Measurements from ENCODE around the gene MAOB. TPM values are rescaled to one million over a fixed set of nuclear protein-coding genes. Genes with fewer than 3 reads are reported as not detected.
"Not testable (repeated sequence)": the region's sequence is repeated elsewhere in the genome, so short reads cannot be mapped to it uniquely, and the experiment has no call there.

Gene MAOB
- polyA plus RNA-seq, 3 donors: not detected

DNA sequence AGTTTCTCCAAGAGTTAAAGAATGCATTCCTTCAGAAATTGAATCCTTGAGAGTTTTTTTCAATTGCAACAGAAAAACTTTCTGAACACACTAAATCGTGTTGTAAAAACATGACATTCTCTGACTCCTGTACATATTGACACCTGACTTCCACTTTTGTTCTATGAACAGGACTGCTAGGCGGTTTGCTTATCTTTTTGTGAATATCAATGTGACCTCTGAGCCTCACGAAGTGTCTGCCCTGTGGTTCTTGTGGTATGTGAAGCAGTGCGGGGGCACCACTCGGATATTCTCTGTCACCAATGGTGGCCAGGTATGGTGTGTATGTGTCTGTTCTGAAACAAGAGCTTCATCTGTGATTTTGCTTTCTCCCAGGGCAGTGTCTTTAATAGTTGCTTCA lies 154.2 kb downstream of the MAOB start:
- WGBS (ENCODE audit: insufficient coverage): no CpG with 5 or more reads among the region's 5 CpGs
- Mint-ChIP-seq H3K9me3 (peaks cover 2 to 9% (median 3%) of the 10 kb centered on the region in 7 donors), H3K27me3 (ENCODE audit: low read depth in 3 of 3) (peaks cover 0 to 10% (median 0%) of the 10 kb centered on the region in 3 donors), H3K4me3 (no peak overlapping the region), H3K27ac (peak overlapping the region in 4 of 7 donors; percentile 53 to 92 (median 88)), H3K4me1 (peaks cover 35% of the 10 kb centered on the region), H3K36me3 (peaks cover 0 to 3% of the 10 kb centered on the region in 2 donors)
- Histone ChIP-seq H3K27ac (ENCODE audit: low read depth in 1 of 2, low read length in 2 of 2) (peak overlapping the region; percentile 29 to 73), H2AFZ (ENCODE audit: insufficient read depth, low read depth, low read length, poor library complexity, severe bottlenecking) (no peak overlapping the region), H3K27me3 (ENCODE audit: control insufficient read depth in 2 of 2, insufficient read depth in 2 of 2, low read length in 2 of 2) (no peaks in the 10 kb centered on the region), H4K20me1 (ENCODE audit: insufficient read depth, low read length) (no peaks in the 10 kb centered on the region), H3K4me1 (ENCODE audit: control insufficient read depth in 1 of 2, insufficient read depth in 2 of 2, low read length in 2 of 2) (peaks cover 38 to 46% of the 10 kb centered on the region in 2 donors), H3K9me3 (replicated peaks in 1 of 2; ENCODE audit: control insufficient read depth in 1 of 2, insufficient read depth in 1 of 2, low read length in 2 of 2) (no peaks in the 10 kb centered on the region), H3K4me3 (replicated peaks in 1 of 3; ENCODE audit: low read depth in 2 of 3, low read length in 3 of 3) (no peak overlapping the region), H3K9ac (ENCODE audit: insufficient read depth, low read length, poor library complexity, severe bottlenecking) (no peak overlapping the region), H3K4me2 (replicated peaks; ENCODE audit: extremely low read depth, low read length, poor library complexity, severe bottlenecking) (no peak overlapping the region), H3K36me3 (replicated peaks in 1 of 2; ENCODE audit: control insufficient read depth in 1 of 2, insufficient read depth in 2 of 2, low read length in 2 of 2) (no peaks in the 10 kb centered on the region), H3K79me2 (ENCODE audit: insufficient read depth, low read length) (no peaks in the 10 kb centered on the region)
- no peak for DNase-seq
- intact Hi-C loops (cut with micrococcal nuclease): loop anchor here in 1 of 2 donors (10.0 kb wide), 1 partner anchor 73 kb away; the partner anchor contains the start of gene MAOA
- TF ChIP-seq CTCF (IDR thresholded peaks at IDR 0.05): no peak

- H3K36me3 Mint-ChIP-seq; H3K36me3 ChIP-seq (replicated peaks in 1 of 2; ENCODE audit: control insufficient read depth in 1 of 2, insufficient read depth in 2 of 2, low read length in 2 of 2); DNase-seq; H3K9me3 ChIP-seq (replicated peaks in 1 of 2; ENCODE audit: control insufficient read depth in 1 of 2, insufficient read depth in 1 of 2, low read length in 2 of 2); H2AFZ ChIP-seq (ENCODE audit: insufficient read depth, low read depth, low read length, poor library complexity, severe bottlenecking); H3K27ac Mint-ChIP-seq; H3K79me2 ChIP-seq (ENCODE audit: insufficient read depth, low read length); H3K9ac ChIP-seq (ENCODE audit: insufficient read depth, low read length, poor library complexity, severe bottlenecking); H3K4me3 Mint-ChIP-seq; H3K27me3 ChIP-seq (ENCODE audit: control insufficient read depth in 2 of 2, insufficient read depth in 2 of 2, low read length in 2 of 2); H3K4me2 ChIP-seq (replicated peaks; ENCODE audit: extremely low read depth, low read length, poor library complexity, severe bottlenecking); H3K4me3 ChIP-seq (replicated peaks in 1 of 3; ENCODE audit: low read depth in 2 of 3, low read length in 3 of 3); H4K20me1 ChIP-seq (ENCODE audit: insufficient read depth, low read length): not testable (repeated sequence)
- Mint-ChIP-seq H3K9me3 (peaks cover 3 to 17% (median 6%) of the 10 kb centered on the region in 7 donors), H3K27me3 (ENCODE audit: low read depth in 3 of 3) (peaks cover 0 to 10% (median 0%) of the 10 kb centered on the region in 3 donors), H3K4me1 (peaks cover 35% of the 10 kb centered on the region)
- intact Hi-C loops (cut with micrococcal nuclease): loop anchor here in 1 of 2 donors (10.0 kb wide), 1 partner anchor 72 kb away; the partner anchor contains the start of gene MAOA
- Histone ChIP-seq H3K27ac (ENCODE audit: low read depth in 1 of 2, low read length in 2 of 2) (peak overlapping the region; percentile 29 to 73), H3K4me1 (ENCODE audit: control insufficient read depth in 1 of 2, insufficient read depth in 2 of 2, low read length in 2 of 2) (peaks cover 38 to 46% of the 10 kb centered on the region in 2 donors)
- WGBS (ENCODE audit: insufficient coverage): no CpG with 5 or more reads among the region's 6 CpGs
Measured at GRCh38 chrX:43727254-43727653, 155.0 kb downstream of the MAOB start.

DNA sequence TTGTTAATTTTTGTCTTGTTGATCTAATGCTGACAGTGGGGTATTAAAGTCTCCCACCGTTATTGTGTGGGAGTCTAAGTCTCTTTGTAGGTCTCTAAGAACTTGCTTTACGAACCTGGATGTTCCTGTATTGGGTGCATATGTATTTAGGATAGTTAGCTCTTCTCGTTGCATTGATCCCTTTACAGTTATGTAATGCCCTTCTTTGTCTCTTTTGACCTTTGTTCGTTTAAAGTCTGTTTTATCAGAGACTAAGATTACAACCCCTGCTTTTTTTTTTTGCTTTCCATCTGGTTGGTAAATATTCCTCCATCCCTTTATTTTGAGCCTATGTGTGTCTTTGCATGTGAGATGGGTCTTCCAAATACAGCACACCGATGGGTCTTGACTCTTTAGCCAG lies 157.0 kb downstream of the MAOB start:
- not testable (repeated sequence) for H3K4me3 Mint-ChIP-seq; H3K27me3 Mint-ChIP-seq (ENCODE audit: low read depth in 3 of 3); H2AFZ ChIP-seq (ENCODE audit: insufficient read depth, low read depth, low read length, poor library complexity, severe bottlenecking); H3K9me3 ChIP-seq (replicated peaks in 1 of 2; ENCODE audit: control insufficient read depth in 1 of 2, insufficient read depth in 1 of 2, low read length in 2 of 2); H3K4me2 ChIP-seq (replicated peaks; ENCODE audit: extremely low read depth, low read length, poor library complexity, severe bottlenecking); H3K36me3 ChIP-seq (replicated peaks in 1 of 2; ENCODE audit: control insufficient read depth in 1 of 2, insufficient read depth in 2 of 2, low read length in 2 of 2); H3K27ac Mint-ChIP-seq; H3K27ac ChIP-seq (ENCODE audit: low read depth in 1 of 2, low read length in 2 of 2); DNase-seq; H3K27me3 ChIP-seq (ENCODE audit: control insufficient read depth in 2 of 2, insufficient read depth in 2 of 2, low read length in 2 of 2); H4K20me1 ChIP-seq (ENCODE audit: insufficient read depth, low read length); H3K79me2 ChIP-seq (ENCODE audit: insufficient read depth, low read length); H3K36me3 Mint-ChIP-seq; H3K9ac ChIP-seq (ENCODE audit: insufficient read depth, low read length, poor library complexity, severe bottlenecking); H3K4me3 ChIP-seq (replicated peaks in 1 of 3; ENCODE audit: low read depth in 2 of 3, low read length in 3 of 3)
- H3K9me3 Mint-ChIP-seq: peaks cover 3 to 15% (median 7%) of the 10 kb centered on the region in 7 donors
- no CpG with 5 or more reads among the region's 5 CpGs for WGBS (ENCODE audit: insufficient coverage)
- intact Hi-C loops (cut with micrococcal nuclease): loop anchor here in 1 of 2 donors (10.0 kb wide), 1 partner anchor 70 kb away; the partner anchor contains the start of gene MAOA
- peaks cover 20% of the 10 kb centered on the region for H3K4me1 Mint-ChIP-seq
- H3K4me1 ChIP-seq (ENCODE audit: control insufficient read depth in 1 of 2, insufficient read depth in 2 of 2, low read length in 2 of 2): peaks cover 28 to 34% of the 10 kb centered on the region in 2 donors

All from CD14-positive monocyte (primary cell).